Measurements from ENCODE around the gene RPS15. TPM values are rescaled to one million over a fixed set of nuclear protein-coding genes. Genes with fewer than 3 reads are reported as not detected.

Gene RPS15
- total RNA-seq, 1 experiment from 2014 or later, result 1,696 TPM

DNA sequence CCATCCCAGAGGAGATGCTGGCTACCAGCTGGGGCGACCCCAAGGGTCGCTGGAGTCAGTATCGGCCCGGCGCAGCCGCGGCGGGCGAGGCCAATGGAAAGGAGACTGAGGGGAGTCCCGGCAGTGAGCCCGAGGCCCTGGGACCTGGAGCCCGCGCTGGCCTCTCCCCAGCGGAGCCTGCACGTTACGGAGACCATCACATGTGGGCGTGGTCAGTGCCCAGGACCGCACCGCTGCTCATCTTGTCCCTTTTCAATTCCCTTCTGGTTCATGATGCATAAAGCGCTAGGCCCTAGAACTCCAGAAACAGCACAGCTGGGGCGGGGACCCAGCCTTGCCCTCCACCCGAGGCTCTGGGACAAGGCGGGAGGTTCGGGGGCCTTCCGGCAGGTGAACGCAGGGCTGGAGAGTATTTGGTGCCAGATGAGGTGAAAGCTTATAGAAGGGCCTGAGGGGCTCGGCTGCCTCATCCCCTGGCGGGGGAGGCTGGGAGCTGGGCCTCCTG lies 32.9 kb downstream of the RPS15 start:
- Histone ChIP-seq H3K9me3 (ENCODE audit: low read depth, low read length, poor library complexity, severe bottlenecking) (no peaks in the 10 kb centered on the region), H3K27me3 (replicated peaks; ENCODE audit: insufficient read depth, low read depth, low read length, poor library complexity) (peaks cover 61% of the 10 kb centered on the region), H3K27ac (ENCODE audit: low read depth, low read length, poor library complexity, severe bottlenecking) (no peak overlapping the region), H3K4me1 (ENCODE audit: insufficient read depth, low read length, poor library complexity, severe bottlenecking) (peaks cover 24% of the 10 kb centered on the region), H3K36me3 (ENCODE audit: insufficient read depth, low read length, poor library complexity, severe bottlenecking) (no peaks in the 10 kb centered on the region), H3K4me3 (ENCODE audit: low read depth, low read length, poor library complexity, severe bottlenecking) (peak overlapping the region; percentile 35)
- POLR2A ChIA-PET (ENCODE audit: low non-redundant PET), result no interaction called here
- BruUV-seq (replicated peaks), result no TSS peak
- intact Hi-C loops (cut with micrococcal nuclease; ENCODE audit: unreplicated experiment), result no loop called here
- TF ChIP-seq EZH2 (IDR thresholded peaks at IDR 0.05; ENCODE audit: borderline replicate concordance, low read depth, low read length, poor library complexity, severe bottlenecking), result no peak
- TF ChIP-seq, protein P1, sequence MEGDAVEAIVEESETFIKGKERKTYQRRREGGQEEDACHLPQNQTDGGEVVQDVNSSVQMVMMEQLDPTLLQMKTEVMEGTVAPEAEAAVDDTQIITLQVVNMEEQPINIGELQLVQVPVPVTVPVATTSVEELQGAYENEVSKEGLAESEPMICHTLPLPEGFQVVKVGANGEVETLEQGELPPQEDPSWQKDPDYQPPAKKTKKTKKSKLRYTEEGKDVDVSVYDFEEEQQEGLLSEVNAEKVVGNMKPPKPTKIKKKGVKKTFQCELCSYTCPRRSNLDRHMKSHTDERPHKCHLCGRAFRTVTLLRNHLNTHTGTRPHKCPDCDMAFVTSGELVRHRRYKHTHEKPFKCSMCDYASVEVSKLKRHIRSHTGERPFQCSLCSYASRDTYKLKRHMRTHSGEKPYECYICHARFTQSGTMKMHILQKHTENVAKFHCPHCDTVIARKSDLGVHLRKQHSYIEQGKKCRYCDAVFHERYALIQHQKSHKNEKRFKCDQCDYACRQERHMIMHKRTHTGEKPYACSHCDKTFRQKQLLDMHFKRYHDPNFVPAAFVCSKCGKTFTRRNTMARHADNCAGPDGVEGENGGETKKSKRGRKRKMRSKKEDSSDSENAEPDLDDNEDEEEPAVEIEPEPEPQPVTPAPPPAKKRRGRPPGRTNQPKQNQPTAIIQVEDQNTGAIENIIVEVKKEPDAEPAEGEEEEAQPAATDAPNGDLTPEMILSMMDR (conservative IDR thresholded peaks at IDR 0.05; ENCODE audit: low read depth, low read length), result no peak
- CTCF ChIA-PET, result interaction anchor here (0.6 to 1.2 kb wide), 2 partner anchors 26 to 687 kb away, joined by 3 to 9 read pairs; no protein-coding TSS in a partner anchor
- DNase-seq (ENCODE audit: low spot score), result peak; percentile 61

DNA sequence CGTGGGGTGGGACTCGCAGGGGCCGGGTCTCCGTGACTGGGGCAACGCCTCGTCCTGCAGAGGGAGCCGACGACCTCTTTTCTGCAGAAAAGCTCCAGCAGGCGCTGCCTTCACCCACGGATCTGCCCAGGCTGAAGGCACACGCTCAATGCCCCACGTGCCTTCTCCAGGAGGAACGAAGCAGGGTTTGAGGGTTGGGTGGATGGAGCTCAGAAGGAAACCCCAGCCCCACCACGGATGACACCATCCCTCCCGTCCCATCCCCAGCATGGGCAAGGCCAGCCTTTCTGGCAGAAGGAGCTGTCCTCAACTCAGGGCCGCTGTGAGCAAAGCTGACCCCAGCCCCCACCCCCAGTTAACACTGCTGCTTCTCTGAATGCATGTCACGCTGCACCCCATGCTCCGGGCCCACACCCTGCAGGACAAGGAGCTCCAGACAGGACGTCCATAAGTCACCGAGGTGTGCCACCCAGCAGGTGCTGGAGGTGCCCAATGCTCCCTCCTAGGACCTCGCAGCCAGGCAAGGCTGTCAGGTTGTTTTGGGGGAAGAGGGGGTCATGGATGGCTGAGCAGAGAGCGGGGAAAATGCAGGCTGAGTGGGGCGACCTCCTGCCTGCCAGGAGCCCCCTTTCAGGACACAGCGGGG lies 33.4 kb downstream of the RPS15 start:
- H3K27ac ChIP-seq (ENCODE audit: low read depth, low read length, poor library complexity, severe bottlenecking), result no peak overlapping the region
- CTCF ChIA-PET, result interaction anchor here (0.6 to 1.2 kb wide), 3 partner anchors 9 to 686 kb away, joined by 3 to 9 read pairs (median 7); no protein-coding TSS in a partner anchor
- POLR2A ChIA-PET (ENCODE audit: low non-redundant PET), result interaction anchor here (0.6 kb wide), 1 partner anchor 27 kb away, joined by 9 read pairs; no protein-coding TSS in a partner anchor
- no TSS peak for BruUV-seq (replicated peaks)
- peak; percentile 56 for DNase-seq (ENCODE audit: low spot score)
- H3K27me3 ChIP-seq (replicated peaks; ENCODE audit: insufficient read depth, low read depth, low read length, poor library complexity), result peaks cover 56% of the 10 kb centered on the region
- no peaks in the 10 kb centered on the region for H3K9me3 ChIP-seq (ENCODE audit: low read depth, low read length, poor library complexity, severe bottlenecking)
- H3K36me3 ChIP-seq (ENCODE audit: insufficient read depth, low read length, poor library complexity, severe bottlenecking), result no peaks in the 10 kb centered on the region
- H3K4me3 ChIP-seq (ENCODE audit: low read depth, low read length, poor library complexity, severe bottlenecking), result no peak overlapping the region
- peaks cover 24% of the 10 kb centered on the region for H3K4me1 ChIP-seq (ENCODE audit: insufficient read depth, low read length, poor library complexity, severe bottlenecking)
- intact Hi-C loops (cut with micrococcal nuclease; ENCODE audit: unreplicated experiment), result no loop called here
- TF ChIP-seq EZH2 (IDR thresholded peaks at IDR 0.05; ENCODE audit: borderline replicate concordance, low read depth, low read length, poor library complexity, severe bottlenecking), result no peak
- TF ChIP-seq, protein P1 (conservative IDR thresholded peaks at IDR 0.05; ENCODE audit: low read depth, low read length), result peak; percentile 37; the same call in 1 of the 2 replicates

DNA sequence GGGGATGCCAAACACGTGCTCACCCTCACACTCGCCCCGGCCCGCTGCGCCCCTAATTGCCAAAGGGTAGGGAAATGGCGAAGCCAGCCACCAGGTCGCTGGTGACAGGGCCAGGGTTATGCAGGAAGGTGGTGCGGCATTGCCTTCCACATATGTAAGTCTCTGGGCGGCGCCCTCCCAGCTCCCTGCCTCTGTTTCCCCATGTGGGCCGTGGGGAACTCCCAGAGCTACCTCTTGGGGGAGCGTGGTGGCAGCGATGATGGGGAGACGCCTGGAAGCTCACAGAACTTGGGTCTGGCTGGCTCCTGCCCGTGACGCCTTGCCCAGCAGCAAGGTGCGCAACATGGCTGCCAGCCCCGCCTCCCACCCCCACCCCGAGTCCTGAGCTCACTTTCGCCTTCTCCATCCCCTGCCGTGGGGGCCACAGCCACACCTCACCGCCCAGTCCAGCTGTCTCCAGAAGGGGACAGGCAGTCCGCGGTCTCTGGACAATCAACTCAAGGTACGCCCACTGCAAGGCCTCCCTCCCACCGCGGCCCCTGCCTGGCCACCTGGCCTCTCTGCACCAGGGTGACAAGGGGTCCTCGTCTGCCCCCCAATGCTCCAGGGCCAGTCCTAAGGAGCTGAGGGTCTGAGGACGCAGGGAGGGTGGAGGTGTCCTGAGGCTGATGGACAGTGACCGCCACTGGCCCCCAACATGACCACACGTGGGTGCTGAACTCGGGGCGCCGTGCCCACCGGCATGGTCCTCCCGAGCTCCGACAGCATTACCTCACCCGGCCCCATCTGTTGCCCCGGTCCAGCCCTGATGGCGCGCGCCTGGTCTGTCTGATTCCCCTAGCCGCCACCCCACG lies 34.3 kb downstream of the RPS15 start:
- DNase-seq (ENCODE audit: low spot score), result no peak
- TF ChIP-seq EZH2 (IDR thresholded peaks at IDR 0.05; ENCODE audit: borderline replicate concordance, low read depth, low read length, poor library complexity, severe bottlenecking), result no peak
- TF ChIP-seq, protein P1 (conservative IDR thresholded peaks at IDR 0.05; ENCODE audit: low read depth, low read length), result no peak
- H3K27me3 ChIP-seq (replicated peaks; ENCODE audit: insufficient read depth, low read depth, low read length, poor library complexity), result peaks cover 47% of the 10 kb centered on the region
- H3K27ac ChIP-seq (ENCODE audit: low read depth, low read length, poor library complexity, severe bottlenecking), result no peak overlapping the region
- H3K4me3 ChIP-seq (ENCODE audit: low read depth, low read length, poor library complexity, severe bottlenecking), result no peak overlapping the region
- BruUV-seq (replicated peaks), result no TSS peak
- intact Hi-C loops (cut with micrococcal nuclease; ENCODE audit: unreplicated experiment), result no loop called here
- ChIA-PET POLR2A (ENCODE audit: low non-redundant PET) (interaction anchor here (0.6 kb wide), 1 partner anchor 17 kb away, joined by 10 read pairs; no protein-coding TSS in a partner anchor), CTCF (interaction anchor here (1.2 kb wide), 1 partner anchor 27 kb away, joined by 3 read pairs; no protein-coding TSS in a partner anchor)
- no peaks in the 10 kb centered on the region for H3K9me3 ChIP-seq (ENCODE audit: low read depth, low read length, poor library complexity, severe bottlenecking)
- peaks cover 3% of the 10 kb centered on the region for H3K36me3 ChIP-seq (ENCODE audit: insufficient read depth, low read length, poor library complexity, severe bottlenecking)
- H3K4me1 ChIP-seq (ENCODE audit: insufficient read depth, low read length, poor library complexity, severe bottlenecking), result peaks cover 27% of the 10 kb centered on the region
